T-helper 2 cell treated with Interferon-gamma antibody and Interleukin-4, amounts not matched to agents 100 ng/mL and 5 ng/mL, for 36 hours (primary cell): ENCODE measurements around the gene KCND3. TPM values are rescaled to one million over a fixed set of nuclear protein-coding genes. Genes with fewer than 3 reads are reported as not detected.

Source experiments
- intact Hi-C: fragments of 100-400 bp; cut with micrococcal nuclease; formaldehyde crosslinking; loops from one replicate; pipeline ENCODE4 v1.15.1; 2023
- total RNA-seq: library from RNA; stranded (reverse); gene quantifications from 2 replicates; pipeline ENCODE4 v1.2.3, GENCODE V29; 2022

Gene KCND3
- total RNA-seq, 1 donor from 2014 or later, result not detected

DNA sequence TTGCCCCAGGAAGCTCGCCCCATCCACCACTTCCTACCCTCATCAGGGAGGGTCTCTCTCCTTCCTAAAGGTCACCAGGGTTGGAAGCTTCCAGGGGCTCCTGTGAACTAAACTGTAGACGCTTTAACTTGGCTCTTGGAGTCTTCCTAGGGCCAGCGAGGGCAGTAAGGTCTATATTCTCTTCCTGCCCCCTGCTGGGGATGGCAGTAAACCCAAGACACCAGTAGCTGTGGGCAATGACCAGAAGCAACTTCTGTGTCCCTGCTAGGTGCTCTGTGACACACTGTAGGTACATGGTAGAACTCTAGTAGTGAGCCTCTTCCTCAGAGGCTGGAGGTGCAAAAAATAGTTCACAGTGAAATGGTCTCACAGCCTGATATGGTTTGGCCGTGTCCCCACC is 30.0 kb downstream of the KCND3 start:
- intact Hi-C loops, result no loop called here

DNA sequence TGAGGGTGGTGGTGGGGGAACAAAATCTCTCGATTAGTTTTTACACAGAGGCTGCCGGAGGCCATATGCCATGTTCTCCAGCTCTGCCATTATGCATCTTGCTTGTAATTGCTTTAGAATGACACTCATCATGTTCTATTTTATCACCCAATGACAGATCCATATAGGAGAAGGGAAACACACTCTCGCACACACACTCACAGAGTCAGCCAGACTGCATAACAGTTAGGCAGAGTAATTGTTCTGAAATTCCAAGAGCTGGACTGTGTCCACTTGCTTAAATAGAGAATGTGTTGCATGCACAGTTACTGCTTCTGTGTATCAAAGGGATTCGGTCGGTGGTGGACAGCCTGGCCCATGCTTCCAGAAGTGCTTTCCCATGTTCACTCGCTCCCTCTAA is 30.6 kb downstream of the KCND3 start:
- intact Hi-C loops, result no loop called here

DNA sequence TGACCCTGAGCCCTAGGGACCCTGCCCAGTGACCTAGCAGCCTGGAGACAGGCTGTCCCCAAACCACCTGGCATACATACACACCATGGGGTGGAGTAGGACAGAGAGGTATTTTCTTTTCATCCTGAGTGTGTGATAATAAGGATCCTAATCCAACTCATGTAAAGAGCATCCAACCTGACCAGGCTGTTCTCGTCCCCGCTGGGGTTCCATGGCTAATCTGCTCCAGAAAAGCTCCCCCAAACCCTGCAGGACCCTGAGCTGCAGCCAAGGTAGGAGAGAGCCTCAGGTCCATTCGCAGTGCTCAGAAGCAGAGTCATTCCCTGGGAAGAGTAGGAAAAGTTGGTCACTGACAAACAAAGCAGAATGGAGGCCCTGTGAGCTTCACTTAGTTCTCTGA is 31.4 kb downstream of the KCND3 start:
- intact Hi-C loops, result no loop called here

- intact Hi-C loops, result no loop called here
These were observed 33.2 kb downstream of the KCND3 start for GRCh38 chr1:111956155-111956771.

DNA sequence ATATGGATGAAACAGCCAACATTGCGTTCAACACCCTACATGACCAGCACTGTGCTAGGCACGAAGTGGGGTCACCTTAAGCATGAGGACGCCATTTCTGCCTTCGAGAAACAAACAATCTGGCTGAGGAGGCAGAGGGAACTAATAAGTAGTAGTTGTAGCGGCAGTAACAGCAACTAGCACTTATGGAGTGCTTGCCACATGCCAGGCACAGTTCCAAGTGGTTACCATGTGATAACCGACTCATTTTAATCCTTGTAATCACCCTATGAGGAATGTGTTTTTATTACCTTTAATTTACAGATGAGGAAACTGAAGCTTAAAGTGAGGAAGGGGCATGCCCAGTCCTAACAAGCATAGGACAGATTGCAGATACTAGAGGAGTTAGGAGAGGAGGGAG is 33.7 kb downstream of the KCND3 start:
- intact Hi-C loops, result no loop called here

- intact Hi-C loops, result no loop called here
These were observed 35.7 kb downstream of the KCND3 start for GRCh38 chr1:111953797-111954196.

DNA sequence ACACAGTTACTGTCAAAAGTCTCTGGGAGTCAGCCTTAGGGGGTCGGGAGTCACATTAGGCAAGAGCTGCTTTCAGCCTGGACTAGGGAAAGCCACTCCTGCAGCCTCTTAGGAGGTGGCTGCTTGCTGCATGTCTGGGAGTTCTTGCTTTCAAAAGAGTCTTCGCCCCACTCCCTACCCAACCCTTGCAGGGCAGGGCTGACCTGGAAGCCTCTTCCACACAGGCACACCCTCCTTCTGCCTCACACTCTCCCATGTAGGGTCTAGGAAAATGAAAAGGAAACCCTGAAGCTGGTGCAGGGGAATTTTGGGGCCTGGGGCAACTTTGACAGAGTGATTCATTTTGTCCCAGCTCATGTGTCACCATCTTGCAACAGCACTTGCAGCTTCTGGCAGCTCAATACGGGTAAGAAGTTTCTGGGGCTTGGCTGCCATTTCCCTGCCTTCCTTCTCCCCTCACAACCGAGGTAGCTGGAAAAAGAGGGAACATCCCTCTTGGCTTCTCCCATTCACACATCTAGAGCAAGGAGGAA is 37.3 kb downstream of the KCND3 start:
- intact Hi-C loops, result no loop called here

DNA sequence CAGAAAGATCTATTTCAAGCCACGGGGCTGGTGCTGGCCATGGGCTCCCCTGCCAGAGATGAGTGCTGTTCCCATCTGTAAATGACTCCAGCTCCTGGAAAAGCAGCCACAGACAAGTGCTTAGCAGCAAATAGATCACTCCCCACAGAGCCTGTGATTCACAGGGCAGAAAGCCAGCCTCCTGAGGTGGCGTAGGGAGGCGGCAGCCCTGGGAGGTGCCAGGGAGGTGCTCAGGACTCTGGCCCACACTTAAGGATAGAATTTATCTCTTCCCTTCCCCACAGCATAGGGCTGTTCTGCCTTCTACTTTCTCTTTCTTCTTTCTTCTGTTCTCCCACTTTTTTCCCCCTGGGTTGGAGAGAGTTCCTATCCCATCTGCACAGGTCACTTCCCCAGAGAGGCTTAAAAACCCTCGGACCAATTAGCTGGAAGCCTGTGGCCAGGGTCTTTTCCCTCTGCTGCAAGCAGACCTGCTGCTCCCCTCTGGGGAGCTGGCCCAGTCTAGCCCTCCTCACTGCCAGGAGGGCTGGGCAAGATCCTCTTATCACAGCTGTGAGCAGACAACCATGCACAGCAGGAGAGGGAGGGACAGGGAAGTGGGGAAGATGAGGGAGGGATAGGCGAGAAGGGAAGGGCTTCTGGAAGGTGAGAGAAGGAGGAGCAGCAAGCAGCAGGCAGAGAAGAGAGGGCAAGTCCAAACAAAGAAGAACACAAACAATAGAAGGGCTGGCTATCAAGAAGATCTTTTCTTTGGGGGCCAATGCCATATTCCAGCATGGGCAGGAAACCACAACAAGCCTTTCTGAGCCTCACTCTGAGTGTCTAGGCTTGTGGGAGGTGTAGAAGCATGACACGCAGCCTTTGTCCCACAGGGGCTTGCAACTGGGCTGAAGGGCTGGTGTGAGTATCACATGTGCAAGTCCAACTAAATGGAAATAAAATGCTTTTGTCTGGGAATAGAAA is 41.0 kb downstream of the KCND3 start:
- intact Hi-C loops, result no loop called here

GRCh38 chr1:111943846-111944749 is 45.4 kb downstream of the KCND3 start:
- intact Hi-C loops, result no loop called here

DNA sequence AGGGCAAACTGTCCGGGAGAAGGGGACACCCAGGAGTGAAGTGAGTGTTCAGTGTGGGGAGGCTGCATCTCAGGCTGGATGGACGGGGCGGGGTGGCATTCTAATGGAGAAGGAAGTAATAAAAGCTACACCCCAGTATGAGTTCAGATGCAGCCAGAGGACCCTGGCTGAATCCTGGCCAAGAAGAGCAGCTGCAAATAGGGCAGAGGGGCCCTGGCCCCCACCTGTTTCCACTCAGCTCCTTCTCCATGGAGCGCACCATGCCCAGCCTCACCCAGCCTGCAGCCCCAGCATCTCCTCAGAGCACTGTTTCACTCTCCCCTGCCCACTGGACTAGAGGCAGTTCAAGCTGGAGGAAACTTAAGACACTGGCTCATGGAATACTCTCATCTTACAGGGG is 46.4 kb downstream of the KCND3 start:
- intact Hi-C loops, result no loop called here

GRCh38 chr1:111938536-111938935 is 50.9 kb downstream of the KCND3 start:
- intact Hi-C loops, result no loop called here

GRCh38 chr1:111938123-111938522 is 51.3 kb downstream of the KCND3 start:
- intact Hi-C loops, result no loop called here

DNA sequence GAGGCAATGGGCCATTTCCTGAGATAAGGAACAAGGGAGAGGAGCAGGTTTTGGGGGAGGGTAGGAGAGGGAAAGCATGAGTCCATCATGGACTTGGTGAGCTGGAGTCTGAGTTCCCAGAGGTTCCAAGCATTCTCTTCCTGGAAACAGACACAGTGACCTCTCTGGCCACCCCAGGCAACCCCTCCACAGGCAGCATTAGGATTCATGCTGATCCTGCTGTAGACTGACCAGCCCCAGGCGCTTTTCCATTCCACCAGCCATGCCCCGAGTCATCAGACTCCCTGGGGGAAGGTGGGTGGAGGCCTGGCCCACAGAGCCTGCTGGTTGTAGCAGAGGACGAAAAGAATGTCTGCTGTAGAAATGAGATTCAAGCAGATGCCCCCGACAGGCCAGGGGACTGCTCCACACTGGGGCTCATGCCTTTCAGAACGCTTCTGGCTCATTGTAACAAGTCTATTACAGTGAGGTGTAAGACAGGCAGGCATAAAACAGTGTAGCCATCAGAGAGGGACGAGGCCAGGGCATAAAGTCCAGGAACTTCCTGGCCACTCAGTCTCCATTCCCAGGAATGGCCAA is 52.2 kb downstream of the KCND3 start:
- intact Hi-C loops, result no loop called here

DNA sequence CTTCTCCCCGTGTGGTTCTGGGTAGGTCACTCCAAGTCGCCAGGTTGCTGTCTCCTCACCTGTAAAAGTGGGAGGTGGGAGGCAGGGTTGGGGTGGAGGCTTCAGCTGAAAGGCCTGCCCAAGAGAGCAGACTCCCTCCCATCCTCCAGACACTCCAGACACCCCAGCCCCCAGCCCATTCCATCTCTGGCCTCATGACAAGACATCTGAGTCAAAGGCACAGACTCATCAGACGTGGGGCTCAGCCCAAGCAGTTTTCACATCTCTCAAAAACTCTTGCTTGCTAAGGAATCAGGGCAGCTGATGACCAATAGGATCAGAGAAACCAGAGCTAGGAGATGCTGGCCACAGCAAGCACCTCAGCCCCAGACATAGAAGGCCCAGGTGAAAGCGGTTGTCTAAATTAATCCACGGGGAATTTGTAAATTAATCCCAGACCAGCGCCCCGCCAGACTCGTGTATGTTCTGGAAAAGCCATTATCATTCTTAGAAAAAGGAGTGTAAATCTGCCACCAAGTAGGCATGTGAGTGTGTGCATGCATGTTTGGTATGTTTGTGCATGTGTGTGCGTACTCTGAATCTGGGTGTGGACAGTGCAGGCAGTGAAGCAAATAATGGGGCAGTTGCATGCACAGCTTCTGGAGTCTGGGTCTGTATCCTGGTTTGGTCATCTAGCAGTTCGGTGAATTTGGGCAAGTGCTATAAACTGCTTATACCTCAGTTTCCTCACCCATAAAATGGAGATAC is 55.2 kb downstream of the KCND3 start:
- intact Hi-C loops, result no loop called here

DNA sequence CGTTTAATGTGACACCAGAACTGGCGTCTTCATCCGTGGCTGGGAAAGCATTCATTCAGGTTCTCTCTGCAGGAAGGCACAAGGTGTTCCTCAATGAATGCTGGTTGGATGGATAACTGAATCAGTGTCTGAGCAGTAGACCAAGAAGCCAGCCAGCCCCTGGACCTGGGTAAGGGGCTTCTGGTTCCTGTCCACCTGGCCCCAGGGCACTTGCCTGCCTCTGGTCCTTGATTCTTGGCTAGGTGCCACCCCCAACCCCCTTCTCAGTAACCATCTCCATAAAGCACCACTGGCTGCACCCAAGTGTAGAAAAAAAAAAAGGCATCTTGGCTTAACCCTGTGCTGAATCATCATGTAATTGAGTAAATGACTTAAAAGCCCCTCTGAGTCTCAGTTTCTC is 59.1 kb downstream of the KCND3 start:
- intact Hi-C loops, result no loop called here

- intact Hi-C loops, result no loop called here
These were observed 60.9 kb downstream of the KCND3 start for GRCh38 chr1:111928531-111928930.

- intact Hi-C loops, result no loop called here
These were observed 61.8 kb downstream of the KCND3 start for GRCh38 chr1:111927652-111928051.

DNA sequence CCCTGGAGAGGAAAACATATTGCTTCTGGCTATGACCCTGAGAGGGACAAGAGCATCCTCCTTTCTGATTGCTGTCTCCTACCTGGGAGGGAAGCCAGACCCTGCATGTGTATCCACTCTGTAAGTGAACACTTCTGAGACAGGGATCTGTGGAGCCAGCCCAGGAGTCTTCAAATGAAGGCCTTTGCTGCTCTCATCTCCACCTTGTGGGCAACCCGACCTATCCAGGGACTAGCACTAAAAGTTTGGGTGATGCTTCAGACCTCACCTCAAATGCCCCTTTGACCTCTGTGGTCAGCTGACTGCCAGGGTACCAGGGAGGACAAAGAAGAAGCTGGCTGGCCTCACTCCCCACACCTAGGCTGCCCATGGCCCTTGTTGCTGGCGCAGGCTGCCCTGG is 64.7 kb downstream of the KCND3 start:
- intact Hi-C loops, result no loop called here

- intact Hi-C loops, result no loop called here
These were observed 65.7 kb downstream of the KCND3 start for GRCh38 chr1:111923766-111924165.

DNA sequence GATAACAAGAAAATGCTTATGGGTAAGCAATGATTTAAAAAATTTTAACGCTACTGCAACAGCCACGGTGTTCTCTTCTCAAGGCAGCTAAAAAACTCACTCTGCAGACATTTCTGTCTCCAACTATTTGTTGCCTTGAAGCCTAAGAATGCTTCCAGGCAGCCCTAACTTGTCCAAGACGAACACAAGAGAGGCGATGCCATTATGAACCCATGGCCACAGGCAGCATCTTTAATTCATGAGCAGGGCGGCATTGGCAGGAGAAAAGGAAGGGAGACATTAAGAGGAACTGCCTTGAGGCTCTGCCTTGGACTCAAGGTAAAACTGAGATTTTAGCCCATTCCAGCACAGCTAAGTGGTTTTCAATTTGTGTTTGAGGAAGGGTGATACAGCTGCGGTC is 67.5 kb downstream of the KCND3 start:
- intact Hi-C loops, result no loop called here
